MM.1S (cell line): Measurements from ENCODE around the gene TMEM132E.

Source experiments
- EZH2 ChIP-seq: fragments of 300-600 bp; sonication (generic); optimal IDR thresholded peaks from 2 replicates; pipeline ENCODE3; 2017; ENCODE audit warnings: low read depth, mild to moderate bottlenecking, antibody characterized with exemption, low read length, mixed read lengths
- EZH2phosphoT487 ChIP-seq: fragments of 300-600 bp; sonication (generic); IDR thresholded peaks from 2 replicates; pipeline ENCODE4 v1.6.1; 2018; ENCODE audit warnings: antibody characterized with exemption, low read length
- TF ChIP-seq, protein P1 (sequence below): fragments of 300-600 bp; sonication (generic); IDR thresholded peaks from 2 replicates; pipeline ENCODE4 v1.5.1; 2016; ENCODE audit warnings: antibody characterized with exemption, low read length, mixed read lengths

DNA sequence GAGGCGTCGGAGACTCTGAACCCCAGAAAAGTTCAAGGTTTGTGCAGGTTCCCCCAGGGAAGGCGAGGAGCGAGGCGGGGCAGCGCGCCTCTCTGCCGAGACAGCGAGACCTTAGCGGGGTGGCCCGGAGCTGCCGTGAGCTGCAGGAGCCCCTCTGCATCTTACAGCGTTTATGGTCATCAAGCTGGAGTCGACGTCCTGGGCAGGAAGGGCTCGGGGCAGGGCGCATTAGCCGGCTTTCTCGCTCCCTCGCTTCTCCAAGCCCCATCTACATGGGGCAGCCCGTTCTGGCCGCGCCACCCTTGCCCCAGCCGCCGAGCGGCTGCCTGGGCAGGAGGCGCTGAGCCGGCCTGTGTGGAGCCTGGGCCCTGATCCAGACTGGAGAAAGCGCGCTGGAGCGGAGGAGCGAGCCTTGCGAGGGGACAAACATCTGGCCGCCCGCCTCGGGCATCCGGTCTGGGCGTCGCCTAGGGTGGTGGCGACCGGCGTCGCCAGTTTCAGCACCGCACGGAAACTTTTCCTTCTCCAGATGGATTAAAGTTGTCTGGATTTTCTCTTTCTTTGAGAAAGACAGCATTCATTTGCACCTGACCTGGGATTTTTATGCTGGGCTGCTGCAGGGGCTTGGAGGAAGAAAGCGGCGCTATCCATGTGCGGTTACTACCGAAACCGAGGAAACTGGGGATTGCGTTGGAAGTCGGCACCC is 750 bp downstream of the TMEM132E start:
- TF ChIP-seq, protein P1, sequence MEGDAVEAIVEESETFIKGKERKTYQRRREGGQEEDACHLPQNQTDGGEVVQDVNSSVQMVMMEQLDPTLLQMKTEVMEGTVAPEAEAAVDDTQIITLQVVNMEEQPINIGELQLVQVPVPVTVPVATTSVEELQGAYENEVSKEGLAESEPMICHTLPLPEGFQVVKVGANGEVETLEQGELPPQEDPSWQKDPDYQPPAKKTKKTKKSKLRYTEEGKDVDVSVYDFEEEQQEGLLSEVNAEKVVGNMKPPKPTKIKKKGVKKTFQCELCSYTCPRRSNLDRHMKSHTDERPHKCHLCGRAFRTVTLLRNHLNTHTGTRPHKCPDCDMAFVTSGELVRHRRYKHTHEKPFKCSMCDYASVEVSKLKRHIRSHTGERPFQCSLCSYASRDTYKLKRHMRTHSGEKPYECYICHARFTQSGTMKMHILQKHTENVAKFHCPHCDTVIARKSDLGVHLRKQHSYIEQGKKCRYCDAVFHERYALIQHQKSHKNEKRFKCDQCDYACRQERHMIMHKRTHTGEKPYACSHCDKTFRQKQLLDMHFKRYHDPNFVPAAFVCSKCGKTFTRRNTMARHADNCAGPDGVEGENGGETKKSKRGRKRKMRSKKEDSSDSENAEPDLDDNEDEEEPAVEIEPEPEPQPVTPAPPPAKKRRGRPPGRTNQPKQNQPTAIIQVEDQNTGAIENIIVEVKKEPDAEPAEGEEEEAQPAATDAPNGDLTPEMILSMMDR, result no peak
- TF ChIP-seq EZH2phosphoT487 (no peak), EZH2 (no peak)
